GM12864 (cell line): ENCODE results near the gene ACTL10.

Experiments used
- DNase-seq: peaks from one replicate; pipeline ENCODE4 v3.0.0-alpha.2; 2011; ENCODE audit warnings: low read depth
- H3K4me3 ChIP-seq: 2 replicates; pipeline ENCODE4 v1.5.1; 2011; ENCODE audit warnings: mild to moderate bottlenecking, low read depth, low read length, control low read depth
- TF ChIP-seq, protein P1 (sequence below): IDR thresholded peaks from 2 replicates; pipeline ENCODE4 v1.5.1; 2011; ENCODE audit warnings: low read depth, mild to moderate bottlenecking, moderate library complexity, low read length, control low read depth, inconsistent platforms; ENCODE audit errors: missing control alignments

The ACTL10 gene

DNA sequence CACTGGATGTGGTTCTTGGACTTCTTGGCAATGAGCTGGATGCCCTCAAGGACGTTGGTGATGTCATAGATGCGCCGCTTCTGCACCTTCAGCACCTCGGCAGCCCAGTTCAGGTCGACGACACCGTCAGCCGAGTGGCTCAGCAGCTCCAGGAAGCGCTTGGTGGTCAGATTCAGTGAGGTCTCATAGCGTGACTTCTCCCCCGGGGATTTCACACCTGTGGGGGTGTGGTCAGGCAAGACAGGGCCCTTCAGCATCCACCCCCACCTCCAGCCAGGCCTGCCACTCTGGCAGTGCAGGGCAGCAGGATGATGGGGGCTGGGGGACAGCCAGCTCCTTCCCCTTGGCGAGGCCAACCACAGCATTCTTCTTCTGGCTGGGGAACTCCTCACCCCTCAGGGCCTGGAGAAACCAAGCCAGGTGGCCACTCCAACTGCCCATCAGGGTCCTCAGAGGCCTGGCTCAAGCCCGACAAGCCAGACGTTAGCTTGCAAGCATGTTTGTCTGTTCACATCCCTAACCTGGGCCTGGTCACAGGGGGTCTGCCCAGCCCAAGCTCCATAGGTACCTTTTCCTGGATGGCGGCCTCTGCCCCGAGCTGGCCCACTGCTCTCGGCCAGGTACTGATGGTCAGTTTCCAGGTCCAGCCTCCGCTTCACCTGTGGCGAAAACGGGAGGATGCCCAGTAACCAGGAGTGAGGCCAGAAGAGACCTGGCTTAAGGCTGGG, 13.2 kb downstream of the ACTL10 start:
- TF ChIP-seq, protein P1, sequence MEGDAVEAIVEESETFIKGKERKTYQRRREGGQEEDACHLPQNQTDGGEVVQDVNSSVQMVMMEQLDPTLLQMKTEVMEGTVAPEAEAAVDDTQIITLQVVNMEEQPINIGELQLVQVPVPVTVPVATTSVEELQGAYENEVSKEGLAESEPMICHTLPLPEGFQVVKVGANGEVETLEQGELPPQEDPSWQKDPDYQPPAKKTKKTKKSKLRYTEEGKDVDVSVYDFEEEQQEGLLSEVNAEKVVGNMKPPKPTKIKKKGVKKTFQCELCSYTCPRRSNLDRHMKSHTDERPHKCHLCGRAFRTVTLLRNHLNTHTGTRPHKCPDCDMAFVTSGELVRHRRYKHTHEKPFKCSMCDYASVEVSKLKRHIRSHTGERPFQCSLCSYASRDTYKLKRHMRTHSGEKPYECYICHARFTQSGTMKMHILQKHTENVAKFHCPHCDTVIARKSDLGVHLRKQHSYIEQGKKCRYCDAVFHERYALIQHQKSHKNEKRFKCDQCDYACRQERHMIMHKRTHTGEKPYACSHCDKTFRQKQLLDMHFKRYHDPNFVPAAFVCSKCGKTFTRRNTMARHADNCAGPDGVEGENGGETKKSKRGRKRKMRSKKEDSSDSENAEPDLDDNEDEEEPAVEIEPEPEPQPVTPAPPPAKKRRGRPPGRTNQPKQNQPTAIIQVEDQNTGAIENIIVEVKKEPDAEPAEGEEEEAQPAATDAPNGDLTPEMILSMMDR = no peak
- DNase-seq = peak; percentile 65
- H3K4me3 ChIP-seq = no peak overlapping the region

DNA sequence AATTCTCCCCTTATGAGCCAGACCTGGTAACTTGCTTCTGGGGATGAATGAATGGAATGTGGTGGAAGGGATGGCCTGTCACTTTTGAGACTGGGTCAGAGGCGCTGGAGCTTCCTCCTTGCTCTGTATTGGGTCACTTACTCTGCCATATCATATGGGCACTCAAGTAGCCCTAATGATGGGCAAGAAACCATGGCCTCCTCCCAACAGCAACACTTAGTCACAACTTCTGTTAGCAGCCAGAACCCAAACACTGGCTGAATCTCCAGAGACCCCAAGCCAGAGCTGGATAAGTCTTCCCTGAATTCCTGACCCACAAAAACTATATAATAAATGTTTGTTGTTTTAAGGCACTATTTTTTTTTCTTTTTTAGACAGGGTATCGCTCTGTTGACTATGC, 13.9 kb downstream of the ACTL10 start:
- no peak for DNase-seq
- TF ChIP-seq, protein P1 = no peak
- H3K4me3 ChIP-seq = no peak overlapping the region

- TF ChIP-seq, protein P1 = no peak
- H3K4me3 ChIP-seq = no peak overlapping the region
- no peak for DNase-seq
These were observed 14.5 kb downstream of the ACTL10 start for GRCh38 chr20:33681288-33681687.

- TF ChIP-seq, protein P1 = no peak
- no peak overlapping the region for H3K4me3 ChIP-seq
- no peak for DNase-seq
These were observed 15.1 kb downstream of the ACTL10 start for GRCh38 chr20:33681728-33682353.

DNA sequence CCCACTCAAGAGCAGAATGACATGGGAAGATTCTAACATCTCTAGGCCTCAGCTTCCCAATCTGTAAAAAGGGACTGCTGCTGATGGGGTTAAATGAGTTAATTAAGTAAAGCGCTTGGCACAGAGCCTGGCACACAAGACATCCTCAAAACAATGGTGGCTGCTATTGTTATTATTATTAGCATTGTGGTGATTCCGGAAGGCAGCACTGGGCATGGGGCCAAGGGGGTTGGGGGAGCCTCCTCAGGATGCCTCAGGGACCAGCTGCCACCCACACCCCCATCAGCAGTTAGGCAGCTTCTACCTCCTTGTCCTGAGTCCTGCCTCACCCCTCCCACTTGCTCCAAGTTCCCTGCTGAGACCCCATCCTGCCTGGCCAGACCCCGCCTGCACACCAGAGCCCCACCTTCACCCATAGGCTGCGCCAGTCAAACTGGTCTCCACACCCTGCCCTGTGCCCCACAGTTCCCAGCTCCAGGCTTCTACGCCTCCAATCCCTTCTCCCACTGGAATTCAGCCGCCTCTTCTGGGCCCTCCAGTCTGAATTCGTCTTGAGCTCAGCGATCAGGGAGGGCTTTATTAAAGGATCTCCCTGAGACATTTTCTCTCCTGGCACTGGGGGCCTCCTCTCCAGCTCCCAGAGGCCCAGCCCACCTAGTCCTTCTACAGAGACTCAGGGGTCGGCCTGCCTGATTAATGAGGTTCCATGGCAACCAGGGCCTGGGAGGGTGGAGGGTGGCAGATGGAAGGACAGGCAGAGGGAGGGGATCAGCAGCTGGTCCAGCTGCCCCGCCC, 18.0 kb downstream of the ACTL10 start:
- H3K4me3 ChIP-seq = peak overlapping the region; percentile 66

DNA sequence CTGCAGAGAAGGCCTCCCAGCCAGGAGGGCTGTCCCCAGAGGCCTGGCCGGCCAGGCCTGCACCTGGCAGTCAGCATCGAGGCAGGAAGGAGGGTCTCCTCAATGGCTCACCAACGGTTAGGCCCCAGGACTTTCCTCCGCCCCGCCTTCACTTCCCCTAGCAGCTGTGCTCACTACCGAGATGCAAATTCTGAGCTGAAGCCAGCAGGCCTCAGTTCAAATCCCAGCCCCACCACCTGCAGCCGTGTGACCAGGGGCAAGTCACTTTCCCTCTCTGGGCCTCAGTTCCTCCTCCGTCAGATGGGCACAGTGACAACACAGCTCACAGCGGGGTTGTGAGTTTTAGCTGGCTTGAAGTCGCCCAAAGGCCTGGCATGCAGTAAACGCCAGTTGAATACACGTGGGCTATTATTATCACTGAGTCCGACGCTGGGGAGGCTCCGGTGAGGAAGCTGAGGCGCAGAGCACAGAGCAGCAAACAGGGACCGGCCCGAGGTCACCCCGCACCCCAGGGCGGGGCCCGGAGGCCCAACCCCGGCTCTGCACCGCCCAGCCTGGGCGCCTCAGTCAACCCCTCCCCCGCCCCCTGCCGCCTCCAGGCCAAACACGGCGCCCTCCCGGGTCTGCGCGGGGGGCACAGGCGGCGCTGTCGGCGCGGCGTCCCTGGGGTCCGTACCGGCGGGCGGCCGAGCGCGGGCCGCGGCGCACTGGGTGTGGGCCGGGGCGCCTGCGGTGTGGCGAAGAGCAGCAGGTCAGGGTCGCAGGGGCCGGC, 18.8 kb downstream of the ACTL10 start:
- TF ChIP-seq, protein P1 = no peak
- H3K4me3 ChIP-seq = peak overlapping the region; percentile 66
- peak; percentile 83 for DNase-seq

More for the DNA sequence above, 18.0 kb downstream of the ACTL10 start:
- TF ChIP-seq, protein P1 = no peak
- no peak for DNase-seq
